ENCODE measurements around the gene BCCIP. TPM values are rescaled to one million over a fixed set of nuclear protein-coding genes. Genes with fewer than 3 reads are reported as not detected.
A peak's percentile ranks its signal among the peaks of the same experiment; 100 is the strongest.

Gene BCCIP
- total RNA-seq, 1 experiment from 2014 or later: 159 TPM

DNA sequence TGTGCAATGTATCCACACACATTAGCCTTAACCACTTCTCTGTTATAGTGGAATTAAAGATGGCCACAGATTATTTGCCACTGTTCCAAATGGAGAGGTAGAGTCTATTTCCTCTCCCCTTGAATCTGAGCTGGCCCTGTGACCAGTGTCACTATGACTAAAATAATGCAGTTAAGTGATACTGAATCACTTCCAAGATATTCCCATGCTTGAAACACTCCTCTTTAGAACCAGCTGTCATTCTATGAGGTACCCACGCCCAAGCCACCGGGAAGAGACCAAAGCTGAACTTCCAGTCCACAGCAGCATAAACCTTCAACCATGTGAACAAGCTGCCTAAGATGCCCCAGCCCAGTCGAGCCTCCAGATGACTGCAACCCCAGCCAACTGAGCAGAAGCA is 59.9 kb downstream of the BCCIP start:
- Histone ChIP-seq H3K9me3 (ENCODE audit: control insufficient read depth in 1 of 2, insufficient read depth in 1 of 2, low read depth in 1 of 2, low read length in 2 of 2) (no peaks in the 10 kb centered on the region), H3K27ac (ENCODE audit: low read depth, low read length) (no peak overlapping the region), H3K9me2 (ENCODE audit: insufficient read depth) (0 out of 2 replicates have a peak, but pooled peaks cover 5% of the 10 kb centered on the region), H3K27me3 (ENCODE audit: insufficient read depth, low read length) (no peaks in the 10 kb centered on the region), H3K79me2 (ENCODE audit: insufficient read depth, low read length) (peaks cover 6% of the 10 kb centered on the region; the same call in 1 of the 2 replicates), H3K9ac (ENCODE audit: low read length) (no peak overlapping the region), H3K4me1 (ENCODE audit: control insufficient read depth in 1 of 2, insufficient read depth in 2 of 2, low read length in 2 of 2) (peaks cover 35 to 58% of the 10 kb centered on the region in 2 experiments), H2AFZ (ENCODE audit: low read depth, low read length, poor library complexity, severe bottlenecking) (no peak overlapping the region), H3K36me3 (ENCODE audit: control insufficient read depth in 1 of 2, insufficient read depth in 2 of 2, low read length in 2 of 2) (peaks cover 4 to 8% of the 10 kb centered on the region in 2 experiments; a peak in 1 of 4 replicates), H4K20me1 (ENCODE audit: insufficient read depth) (no peaks in the 10 kb centered on the region), H3K4me2 (ENCODE audit: low read length) (no peak overlapping the region), H3K4me3 (replicated peaks in 1 of 2; ENCODE audit: low read depth in 1 of 2, low read length in 2 of 2) (no peak overlapping the region)
- ATAC-seq: no peak
- TF ChIP-seq CBX3 (IDR thresholded peaks at IDR 0.05; ENCODE audit: low read depth) (no peak), POLR2AphosphoS5 (IDR thresholded peaks at IDR 0.05; ENCODE audit: low read depth, low read length) (no peak), YY1 (IDR thresholded peaks at IDR 0.05; ENCODE audit: extremely low read depth, insufficient replicate concordance, low read depth, low read length) (no peak), TCF7L2 (IDR thresholded peaks at IDR 0.05; ENCODE audit: borderline replicate concordance, extremely low read depth, insufficient read depth, insufficient read length) (no peak), SIN3A (IDR thresholded peaks at IDR 0.05; ENCODE audit: low read depth) (no peak)
- TF ChIP-seq, protein P1, sequence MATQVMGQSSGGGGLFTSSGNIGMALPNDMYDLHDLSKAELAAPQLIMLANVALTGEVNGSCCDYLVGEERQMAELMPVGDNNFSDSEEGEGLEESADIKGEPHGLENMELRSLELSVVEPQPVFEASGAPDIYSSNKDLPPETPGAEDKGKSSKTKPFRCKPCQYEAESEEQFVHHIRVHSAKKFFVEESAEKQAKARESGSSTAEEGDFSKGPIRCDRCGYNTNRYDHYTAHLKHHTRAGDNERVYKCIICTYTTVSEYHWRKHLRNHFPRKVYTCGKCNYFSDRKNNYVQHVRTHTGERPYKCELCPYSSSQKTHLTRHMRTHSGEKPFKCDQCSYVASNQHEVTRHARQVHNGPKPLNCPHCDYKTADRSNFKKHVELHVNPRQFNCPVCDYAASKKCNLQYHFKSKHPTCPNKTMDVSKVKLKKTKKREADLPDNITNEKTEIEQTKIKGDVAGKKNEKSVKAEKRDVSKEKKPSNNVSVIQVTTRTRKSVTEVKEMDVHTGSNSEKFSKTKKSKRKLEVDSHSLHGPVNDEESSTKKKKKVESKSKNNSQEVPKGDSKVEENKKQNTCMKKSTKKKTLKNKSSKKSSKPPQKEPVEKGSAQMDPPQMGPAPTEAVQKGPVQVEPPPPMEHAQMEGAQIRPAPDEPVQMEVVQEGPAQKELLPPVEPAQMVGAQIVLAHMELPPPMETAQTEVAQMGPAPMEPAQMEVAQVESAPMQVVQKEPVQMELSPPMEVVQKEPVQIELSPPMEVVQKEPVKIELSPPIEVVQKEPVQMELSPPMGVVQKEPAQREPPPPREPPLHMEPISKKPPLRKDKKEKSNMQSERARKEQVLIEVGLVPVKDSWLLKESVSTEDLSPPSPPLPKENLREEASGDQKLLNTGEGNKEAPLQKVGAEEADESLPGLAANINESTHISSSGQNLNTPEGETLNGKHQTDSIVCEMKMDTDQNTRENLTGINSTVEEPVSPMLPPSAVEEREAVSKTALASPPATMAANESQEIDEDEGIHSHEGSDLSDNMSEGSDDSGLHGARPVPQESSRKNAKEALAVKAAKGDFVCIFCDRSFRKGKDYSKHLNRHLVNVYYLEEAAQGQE (IDR thresholded peaks at IDR 0.05; ENCODE audit: low read depth): no peak
- TF ChIP-seq, protein P2, sequence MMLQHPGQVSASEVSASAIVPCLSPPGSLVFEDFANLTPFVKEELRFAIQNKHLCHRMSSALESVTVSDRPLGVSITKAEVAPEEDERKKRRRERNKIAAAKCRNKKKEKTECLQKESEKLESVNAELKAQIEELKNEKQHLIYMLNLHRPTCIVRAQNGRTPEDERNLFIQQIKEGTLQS (IDR thresholded peaks at IDR 0.05): no peak
- TF ChIP-seq, protein P3, sequence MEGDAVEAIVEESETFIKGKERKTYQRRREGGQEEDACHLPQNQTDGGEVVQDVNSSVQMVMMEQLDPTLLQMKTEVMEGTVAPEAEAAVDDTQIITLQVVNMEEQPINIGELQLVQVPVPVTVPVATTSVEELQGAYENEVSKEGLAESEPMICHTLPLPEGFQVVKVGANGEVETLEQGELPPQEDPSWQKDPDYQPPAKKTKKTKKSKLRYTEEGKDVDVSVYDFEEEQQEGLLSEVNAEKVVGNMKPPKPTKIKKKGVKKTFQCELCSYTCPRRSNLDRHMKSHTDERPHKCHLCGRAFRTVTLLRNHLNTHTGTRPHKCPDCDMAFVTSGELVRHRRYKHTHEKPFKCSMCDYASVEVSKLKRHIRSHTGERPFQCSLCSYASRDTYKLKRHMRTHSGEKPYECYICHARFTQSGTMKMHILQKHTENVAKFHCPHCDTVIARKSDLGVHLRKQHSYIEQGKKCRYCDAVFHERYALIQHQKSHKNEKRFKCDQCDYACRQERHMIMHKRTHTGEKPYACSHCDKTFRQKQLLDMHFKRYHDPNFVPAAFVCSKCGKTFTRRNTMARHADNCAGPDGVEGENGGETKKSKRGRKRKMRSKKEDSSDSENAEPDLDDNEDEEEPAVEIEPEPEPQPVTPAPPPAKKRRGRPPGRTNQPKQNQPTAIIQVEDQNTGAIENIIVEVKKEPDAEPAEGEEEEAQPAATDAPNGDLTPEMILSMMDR (IDR thresholded peaks at IDR 0.05 in 2 of 3, conservative IDR thresholded peaks at IDR 0.05 in 1 of 3; ENCODE audit: borderline replicate concordance in 1 of 3, insufficient read depth in 1 of 3, low read depth in 2 of 3, low read length in 2 of 3): no peak
- intact Hi-C loops (cut with micrococcal nuclease): no loop called here
- RAD21 ChIA-PET (ENCODE audit: low non-redundant PET in 1 of 2, low total read pairs in 2 of 2, uncharacterized antibody in 2 of 2, unreplicated experiment in 2 of 2): no interaction called here
- POLR2A ChIA-PET: no interaction called here
- no peak for DNase-seq (ENCODE audit: low read depth, low spot score)
- BruUV-seq (replicated peaks): no TSS peak
- CTCF ChIA-PET: interaction anchor here (1.8 kb wide), 1 partner anchor 15 kb away, joined by 8 read pairs; no protein-coding TSS in a partner anchor

MicroRNAs within 50 kb of the gene (microRNA counts, 767-probe panel; counts per million panel counts)
- not detected for microRNA hsa-miR-4484

Small RNA genes within 50 kb of the gene (microRNA-seq; reads per million reads assigned to microRNA genes)
- gene MIR4484 (ENCODE audit: borderline number of aligned reads): 9.3 reads per million, percentile 26 among the genes with 10 or more reads in this experiment

Other genes starting within 250 kb of the BCCIP start
- gene TEX36, start 140.4 kb upstream of the BCCIP start, total RNA-seq (2021; ENCODE audit: unreplicated experiment): 0.25 TPM
- gene EDRF1, start 103.8 kb upstream of the BCCIP start, total RNA-seq (2021; ENCODE audit: unreplicated experiment): 49.2 TPM
- not detected for gene MMP21, start 47.7 kb upstream of the BCCIP start, total RNA-seq (2021; ENCODE audit: unreplicated experiment)
- 63.9 TPM for gene UROS, start 288 bp upstream of the BCCIP start, total RNA-seq (2021; ENCODE audit: unreplicated experiment)
- gene DHX32, start 57.7 kb downstream of the BCCIP start, total RNA-seq (2021; ENCODE audit: unreplicated experiment): 50.9 TPM
- gene FANK1, start 73.0 kb downstream of the BCCIP start, total RNA-seq (2021; ENCODE audit: unreplicated experiment): 5.4 TPM

Data from HCT116 (cell line).